NCI-H2107 treated with DMSO at 0.1 percent for 48 hours (cell line): ENCODE measurements around the gene PCNX2.

Source experiments
- DNase-seq: peaks from one replicate; lab custom pipeline; 2025; ENCODE audit not compliant: unreplicated experiment; lab: John Stamatoyannopoulos, UW

The PCNX2 gene

DNA sequence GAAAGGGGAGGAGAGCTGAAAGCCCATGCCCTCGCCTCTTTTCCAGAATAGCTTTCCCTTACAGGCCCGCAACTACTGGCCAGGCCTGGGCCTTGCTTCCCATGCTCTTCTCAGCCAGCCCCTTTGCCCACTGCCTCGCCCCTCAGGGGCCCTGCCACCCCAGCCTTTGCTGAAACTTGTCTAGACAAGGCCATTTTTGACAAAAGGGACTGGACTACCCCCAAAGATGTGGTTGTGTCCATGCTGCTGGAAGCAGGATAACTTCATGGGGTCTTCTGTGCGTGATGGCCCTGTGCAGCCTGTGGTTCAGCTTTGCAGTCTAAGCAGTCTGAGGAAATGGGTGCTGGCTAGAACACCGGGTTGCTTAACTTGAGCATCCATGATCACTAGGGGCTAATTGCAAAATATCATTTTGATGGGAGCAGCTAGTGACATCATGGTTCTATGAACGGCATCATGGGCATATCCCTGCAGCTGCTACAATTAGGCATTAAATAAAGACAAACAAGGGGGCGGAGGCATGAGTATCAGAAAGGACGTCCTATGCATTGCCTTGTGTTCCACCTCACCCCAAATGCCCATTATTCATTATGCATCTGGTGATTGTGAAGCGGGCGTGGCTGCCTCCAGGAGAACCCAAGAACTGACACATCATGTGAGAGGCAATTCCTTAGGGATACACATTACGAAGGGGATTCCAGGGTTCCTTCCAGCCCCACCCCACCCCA, 308.3 kb downstream of the PCNX2 start:
- DNase-seq, result no peak

DNA sequence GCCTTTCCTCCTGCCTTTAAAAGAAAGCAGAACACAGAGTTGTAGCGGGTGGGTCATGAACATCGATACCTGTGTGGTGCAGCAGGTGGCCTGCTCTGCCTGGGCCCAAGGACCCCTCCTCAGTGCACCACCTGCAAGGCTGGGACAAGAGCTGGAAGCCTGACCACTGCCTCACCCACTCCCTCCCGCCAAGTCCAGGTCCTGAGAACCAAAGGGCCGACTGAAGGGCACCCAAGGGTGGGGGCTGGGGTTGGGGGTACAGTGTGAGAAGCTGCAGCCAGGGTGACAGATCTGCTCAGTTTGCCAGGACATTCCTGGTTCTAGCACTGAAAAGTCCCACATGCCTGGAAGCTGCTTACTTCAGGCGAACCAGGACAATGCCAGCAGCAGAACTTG, 309.0 kb downstream of the PCNX2 start:
- DNase-seq, result no peak

DNA sequence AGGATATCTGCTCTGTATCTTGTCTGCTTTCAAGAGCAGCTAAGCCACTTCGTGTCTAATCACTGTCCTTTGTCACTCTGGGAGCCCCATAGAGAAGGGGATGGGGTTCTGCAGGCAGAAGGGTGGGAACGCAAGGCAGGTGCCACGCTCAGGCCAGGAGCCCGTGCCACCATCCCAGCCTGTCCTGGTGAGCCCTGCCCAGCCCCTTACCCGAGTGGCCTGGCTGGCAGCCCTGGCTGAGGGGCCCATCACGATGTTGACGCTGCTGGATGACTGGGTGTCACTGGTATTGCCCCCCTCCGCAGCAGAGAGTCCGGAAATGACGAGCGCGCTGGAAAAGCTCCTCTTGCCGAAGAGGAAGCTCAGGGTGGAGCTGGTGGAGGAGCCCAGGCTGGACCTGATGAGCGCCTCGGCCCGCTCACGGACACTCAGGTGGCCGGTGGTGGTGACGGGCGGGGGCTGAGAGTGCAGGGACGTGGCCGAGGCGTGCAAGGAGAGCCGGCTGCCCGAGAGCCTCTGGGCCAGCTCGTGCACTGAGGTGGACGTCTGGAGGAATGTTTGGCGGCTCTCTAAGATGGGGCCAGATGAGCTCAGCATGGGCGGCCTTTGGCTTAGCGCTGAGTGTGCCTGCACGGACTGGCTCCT, 309.5 kb downstream of the PCNX2 start:
- DNase-seq, result no peak

DNA sequence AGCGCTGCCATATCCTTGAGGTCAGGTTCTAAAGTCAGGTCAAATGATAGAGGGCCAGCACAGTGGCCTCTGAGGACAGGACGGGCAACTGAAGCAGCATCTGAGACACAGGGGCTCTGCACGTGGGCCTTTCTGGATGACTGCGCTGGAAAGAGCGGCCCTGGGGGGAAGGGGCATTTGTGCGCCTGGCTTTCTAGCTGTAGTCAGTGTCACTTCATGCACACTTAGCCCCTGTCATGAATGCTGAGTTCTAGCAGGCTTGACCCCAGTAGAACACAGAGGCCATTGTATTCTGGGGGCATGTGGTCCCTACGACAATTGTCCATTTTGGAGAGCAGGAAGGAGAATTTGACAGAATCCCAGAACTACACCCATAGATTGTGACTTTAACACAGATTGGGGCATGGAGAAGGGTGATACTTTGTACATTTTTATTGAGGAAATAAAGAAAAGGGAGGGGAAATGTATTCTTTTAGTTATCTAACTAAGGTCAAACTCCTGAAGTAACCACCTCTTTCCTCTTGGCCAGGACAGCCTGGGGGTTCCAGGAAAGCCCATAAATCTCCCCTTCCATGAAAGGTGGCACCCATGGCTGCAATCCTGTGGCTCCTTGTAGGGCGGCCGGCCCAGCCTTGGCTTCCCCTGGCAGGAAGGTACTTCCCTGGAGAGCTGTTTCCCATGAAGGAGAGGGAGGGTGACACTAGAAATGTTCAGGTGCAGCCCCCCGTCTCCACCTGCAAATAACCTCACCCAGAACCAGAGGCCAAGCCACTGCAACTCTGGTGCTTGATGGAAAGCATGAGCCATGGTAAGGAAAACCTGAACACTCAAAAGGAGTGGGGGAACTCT, 310.7 kb downstream of the PCNX2 start:
- DNase-seq, result no peak

DNA sequence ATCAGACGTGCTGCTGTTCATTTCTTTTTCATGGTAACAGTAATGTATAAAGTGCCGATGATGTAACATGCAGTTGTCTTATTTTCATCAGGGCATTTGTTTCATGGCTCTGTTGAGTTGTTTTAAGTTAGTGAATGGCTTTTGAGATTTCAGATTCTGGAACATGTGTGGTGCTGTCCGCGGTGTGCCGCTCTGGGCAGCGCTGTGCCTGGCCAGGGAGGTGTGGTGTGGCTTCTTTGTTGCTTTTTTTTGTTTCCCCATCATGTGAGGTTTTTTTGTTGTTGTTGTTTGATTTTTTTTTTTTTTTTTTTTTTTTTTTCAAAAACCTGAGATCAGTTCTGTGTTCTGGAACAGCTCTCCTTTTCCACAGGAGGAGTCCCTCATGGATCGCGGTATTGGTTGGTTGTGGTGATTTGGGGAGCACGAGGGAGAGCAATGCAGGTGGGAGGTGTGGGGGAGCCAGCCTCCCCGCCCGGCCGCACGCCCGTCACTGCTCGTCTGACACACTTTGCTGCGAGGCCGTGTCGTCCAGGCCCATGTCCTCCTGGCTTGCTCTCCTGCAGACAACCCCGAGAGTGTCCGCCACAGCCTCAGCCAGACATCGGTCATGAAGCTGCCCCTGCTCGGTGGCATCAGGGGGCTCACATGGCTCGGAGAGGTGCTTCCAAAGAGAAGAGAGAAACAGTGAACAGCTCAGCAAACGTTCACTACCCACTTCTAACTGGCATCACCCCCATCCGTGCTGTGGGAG, 311.5 kb downstream of the PCNX2 start:
- no peak for DNase-seq

DNA sequence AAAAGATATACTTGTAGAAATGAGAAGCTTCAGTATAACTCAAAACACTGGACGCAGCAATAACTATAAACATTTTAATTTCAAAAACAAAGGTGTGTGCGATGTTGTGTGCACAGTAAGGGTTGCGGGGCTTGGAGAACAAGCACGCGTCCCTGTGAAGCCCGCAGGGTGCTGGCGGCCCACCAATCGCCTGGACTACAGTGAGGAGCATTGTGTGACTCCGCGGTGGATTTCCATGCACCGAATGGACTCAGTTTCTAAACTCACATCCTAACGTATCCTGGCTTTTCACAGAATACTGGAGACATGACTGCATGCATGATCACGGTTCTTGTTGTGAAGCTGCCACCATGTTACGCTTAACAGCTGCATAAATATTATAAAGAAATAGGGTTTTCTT, 312.1 kb downstream of the PCNX2 start:
- DNase-seq, result no peak

DNA sequence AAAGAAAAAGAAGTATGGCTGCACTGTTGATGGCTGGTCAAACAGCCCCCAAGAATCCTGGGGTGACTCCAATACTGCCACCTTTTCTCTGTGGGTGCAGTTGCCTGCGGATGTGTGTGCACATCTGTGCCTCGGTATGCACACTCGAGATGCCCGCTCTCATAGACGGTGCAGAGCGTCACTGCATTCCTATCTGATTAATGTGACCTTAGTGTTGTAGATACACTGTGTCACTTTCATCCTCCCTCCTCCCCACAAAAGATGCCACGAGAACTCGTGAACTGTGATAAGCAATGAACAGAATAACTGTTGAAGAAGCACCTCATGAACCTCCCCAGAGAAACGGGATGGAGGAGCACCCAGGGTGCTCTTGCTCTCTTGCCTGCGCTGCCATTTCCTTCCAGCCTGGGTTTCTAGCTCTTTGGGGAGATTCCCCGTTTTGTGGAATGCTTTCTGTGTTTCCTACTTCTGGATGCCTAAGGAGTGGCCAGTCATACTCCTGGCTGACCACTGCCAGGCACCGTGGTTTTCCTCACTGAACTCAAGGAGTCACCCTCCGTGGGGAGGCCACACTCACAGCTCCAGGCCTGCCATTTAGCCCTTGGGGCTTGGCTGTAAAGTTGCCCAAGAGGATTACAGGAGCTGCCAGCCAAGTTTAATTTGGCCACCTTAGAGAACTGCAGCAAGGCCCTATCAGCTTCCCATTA, 313.1 kb downstream of the PCNX2 start:
- no peak for DNase-seq

DNA sequence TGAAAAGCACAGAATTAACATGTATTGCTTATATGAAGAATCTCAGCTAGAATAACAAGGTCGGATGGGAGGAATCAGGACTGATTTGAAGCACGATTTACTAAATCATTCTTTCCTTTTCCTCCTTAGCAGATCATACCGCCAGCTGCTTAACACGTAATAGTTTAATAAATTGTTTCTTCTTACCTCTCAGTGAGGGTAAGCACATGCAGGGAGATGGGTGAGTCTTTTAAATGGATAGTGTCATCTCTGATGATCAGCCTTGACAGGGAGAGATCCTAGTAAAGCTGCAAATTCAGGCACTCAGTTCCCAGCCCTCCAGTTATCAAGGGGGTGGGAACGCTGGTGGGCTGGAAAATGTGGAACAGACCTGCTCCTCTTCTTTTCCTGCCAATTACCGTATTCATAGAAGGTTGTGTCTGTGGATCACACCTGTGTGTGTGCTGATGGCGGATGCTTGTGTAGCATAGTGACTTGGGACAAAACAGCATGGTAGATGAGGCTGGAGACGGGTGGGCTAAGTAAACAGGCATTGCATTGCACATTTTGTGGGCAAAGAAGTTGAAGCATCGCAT, 314.5 kb downstream of the PCNX2 start:
- DNase-seq, result no peak

DNA sequence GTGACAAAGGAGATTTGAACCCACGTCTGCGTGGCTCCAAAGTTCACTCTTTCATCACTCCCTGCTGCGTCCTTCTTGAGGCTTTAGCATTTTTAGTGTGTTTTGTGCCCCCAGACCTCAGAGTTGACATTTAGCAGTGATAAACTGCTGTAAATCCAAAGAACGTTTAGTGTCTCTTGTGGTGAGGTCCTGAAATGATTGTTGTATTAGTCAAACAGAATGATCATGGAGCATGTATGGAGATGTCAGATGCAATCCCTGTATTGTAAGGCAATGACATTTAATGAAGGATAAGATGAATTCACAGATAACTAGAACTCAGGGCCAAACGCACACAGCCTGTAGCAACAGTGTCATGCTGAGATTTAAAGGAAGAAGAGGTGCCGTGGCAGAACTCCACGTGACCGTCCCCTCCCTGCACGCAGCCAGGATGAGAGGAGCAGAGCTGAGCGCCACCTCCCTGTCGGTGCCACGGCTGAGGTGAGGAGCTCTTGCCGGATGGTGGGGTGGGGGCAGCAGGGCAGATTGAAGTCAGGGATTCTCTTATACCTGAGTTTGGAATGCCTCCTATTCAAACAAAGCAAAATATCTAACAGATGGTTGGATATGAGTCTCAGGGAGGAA, 315.1 kb downstream of the PCNX2 start:
- no peak for DNase-seq

DNA sequence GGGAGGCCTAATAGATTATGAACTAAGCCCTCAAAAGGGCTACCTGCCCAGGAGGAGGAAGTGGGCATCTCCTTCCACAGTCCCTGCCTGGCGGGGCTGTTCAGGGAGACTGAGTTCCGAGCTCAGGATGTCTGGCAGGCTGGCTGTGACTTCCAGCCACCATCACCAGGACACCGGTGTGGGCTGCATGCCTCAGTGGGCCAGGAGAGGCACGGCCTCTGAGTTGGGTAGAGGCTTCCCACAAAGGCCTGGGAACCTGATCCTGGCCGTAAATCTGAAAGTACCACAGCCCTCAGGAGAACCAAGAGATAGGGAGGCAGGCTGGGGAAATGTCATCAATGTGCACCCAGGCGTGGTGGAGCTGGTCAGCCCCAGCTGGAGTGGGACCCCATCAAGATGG, 316.0 kb downstream of the PCNX2 start:
- no peak for DNase-seq

DNA sequence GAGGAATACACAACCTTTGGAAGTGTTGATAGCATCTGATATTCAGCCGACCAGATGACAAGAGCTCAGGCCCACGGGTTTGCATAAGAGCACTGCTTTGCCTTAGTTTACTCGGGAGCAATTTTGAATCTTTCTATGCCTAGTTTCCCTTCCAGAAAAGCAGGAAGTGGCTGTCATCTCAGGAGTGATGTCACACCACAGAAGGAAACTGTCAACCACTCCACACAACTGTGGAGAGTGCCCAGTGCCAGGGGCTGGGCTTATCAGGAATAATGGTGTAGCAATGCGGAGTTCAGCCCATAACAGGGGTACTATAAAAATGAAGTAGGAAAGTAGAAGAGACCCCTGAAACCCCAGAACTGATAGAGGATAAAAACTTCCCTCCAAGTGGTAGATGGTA, 316.7 kb downstream of the PCNX2 start:
- DNase-seq, result no peak

DNA sequence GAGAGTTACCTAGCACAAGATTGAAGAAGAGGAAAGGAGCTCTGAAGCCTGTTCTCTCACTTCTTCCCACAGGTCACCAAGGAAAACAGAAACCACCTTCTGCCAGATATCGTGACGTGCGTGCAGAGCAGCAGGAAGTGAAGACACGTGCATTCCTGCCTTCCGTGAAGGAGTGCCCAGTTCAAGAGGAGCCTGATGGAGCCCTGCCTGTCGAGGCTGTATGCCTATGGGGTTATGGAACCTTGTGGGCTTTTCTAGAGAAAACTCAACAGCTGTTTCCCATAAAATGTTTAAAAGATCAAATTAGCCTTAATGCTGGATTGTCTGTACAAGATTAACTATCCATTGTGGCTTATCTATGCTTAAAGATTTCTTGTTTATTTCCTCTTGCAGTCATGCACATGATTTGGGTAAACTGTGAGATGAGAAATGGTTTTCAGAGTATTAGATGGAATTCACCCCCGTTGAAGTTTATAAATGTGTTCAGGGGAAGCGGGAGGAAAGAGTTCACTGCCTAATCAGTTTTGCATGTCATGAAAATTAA, 317.4 kb downstream of the PCNX2 start:
- no peak for DNase-seq

DNA sequence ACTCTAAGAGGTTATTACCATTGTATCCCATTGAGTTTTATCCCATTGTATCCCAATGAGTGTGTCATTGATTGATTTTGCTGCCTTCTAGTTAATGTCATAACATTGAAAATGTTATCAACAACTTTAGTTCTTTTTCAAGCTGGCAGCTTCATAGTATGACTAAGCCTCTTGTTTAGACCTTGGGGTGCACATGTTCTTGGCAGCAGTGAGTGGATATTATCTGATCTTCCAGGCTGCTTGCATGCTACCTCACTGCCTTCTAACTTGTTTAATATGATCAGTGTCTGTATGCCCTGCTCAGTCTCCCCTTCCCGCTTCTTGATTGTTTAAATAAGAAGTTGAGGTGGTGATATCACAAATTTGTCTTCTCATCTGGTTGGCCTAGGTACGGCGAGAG, 320.6 kb downstream of the PCNX2 start:
- DNase-seq, result no peak

DNA sequence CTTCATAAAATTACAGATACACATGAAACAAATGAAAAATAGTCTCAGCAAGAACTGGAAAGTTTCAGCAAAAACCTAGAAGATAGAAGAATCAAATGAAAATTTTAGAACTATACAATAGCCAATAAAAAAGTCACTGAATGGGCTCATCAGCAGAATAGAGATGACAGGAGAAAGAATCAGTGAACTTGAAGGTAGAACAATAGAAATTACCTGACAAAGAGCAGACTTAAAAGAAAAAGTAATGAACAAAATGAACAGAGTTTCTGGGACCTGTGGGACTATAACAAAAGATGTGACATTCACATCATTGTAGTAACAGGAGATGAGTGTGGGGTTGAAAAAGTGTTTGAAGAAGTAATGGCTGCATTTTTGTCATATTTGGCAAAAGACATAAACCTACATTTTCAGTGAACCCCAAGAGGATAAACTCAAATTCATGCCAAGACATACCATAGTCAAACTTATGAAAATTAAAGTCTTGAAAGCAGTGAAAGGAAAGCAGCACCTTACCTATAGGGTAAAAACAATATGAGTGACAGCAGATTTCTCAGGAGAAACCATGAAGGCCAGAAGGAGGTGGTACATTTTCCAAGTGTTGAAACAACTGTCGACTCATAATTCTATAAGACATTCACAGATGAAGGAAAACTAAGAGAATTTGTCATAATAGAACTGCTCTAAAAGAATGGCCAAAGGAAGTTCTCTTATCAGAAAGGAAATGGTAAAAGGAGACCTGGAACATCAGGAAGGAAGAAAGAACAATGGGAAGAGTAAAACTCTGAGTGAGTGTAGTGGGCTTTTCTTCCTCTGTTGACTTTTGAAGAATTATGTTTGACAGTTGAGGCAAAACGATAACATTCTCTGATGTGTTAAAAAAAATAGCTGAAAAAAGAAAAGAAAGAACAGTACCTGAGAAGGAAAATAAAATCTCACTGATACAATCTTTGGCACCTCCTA, 321.6 kb downstream of the PCNX2 start:
- DNase-seq, result no peak

DNA sequence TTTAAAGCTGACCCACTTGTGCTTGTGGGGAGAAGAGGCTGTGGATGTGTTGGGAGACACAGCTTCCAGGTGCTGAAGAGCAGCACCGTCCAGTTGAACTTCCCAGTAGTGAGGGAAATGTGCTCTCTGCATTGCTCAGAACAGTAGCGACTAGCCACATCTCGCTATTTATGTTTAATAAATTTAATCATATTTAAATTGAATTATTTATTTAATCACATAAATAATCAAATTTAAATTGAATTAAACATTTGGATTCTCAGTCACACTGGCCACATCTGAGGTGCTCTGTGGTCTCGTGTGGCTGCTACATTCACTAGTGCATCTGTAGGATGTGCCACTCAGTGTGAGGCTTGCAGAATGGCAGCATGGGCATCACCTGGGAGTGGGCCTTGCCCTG, 325.0 kb downstream of the PCNX2 start:
- no peak for DNase-seq

DNA sequence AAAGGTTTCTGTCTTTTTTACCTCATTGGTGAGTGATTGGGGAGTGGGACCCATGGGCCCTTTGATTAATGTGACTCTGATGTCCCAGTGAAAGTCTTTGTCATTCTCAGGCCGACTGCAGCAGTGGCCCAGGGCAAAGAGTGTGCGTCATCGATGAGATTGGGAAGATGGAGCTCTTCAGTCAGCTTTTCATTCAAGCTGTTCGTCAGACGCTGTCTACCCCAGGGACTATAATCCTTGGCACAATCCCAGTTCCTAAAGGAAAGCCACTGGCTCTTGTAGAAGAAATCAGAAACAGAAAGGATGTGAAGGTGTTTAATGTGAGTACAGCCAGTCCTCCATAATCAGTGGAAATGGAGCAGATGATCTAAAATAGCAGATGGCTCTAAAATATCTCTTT, 325.7 kb downstream of the PCNX2 start:
- DNase-seq, result no peak

DNA sequence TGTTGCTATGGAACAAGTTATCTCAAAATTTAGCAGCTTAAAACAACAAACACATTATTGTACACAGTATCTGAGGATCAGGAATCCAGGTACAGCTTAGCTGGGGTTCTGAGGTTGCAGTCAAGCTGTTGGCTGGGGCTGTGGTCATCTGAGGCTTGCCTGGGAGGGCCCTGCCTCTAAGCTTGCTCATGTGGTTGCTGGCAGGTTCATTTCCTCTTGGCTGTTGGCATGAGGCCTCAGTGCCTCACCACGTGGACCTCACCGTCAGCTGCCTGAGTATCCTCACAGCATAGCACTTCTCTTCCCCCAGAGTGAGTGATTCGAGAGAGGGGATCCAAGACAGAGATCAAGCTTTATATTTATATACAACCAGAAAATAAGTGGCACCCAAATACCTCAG, 326.6 kb downstream of the PCNX2 start:
- DNase-seq, result no peak

DNA sequence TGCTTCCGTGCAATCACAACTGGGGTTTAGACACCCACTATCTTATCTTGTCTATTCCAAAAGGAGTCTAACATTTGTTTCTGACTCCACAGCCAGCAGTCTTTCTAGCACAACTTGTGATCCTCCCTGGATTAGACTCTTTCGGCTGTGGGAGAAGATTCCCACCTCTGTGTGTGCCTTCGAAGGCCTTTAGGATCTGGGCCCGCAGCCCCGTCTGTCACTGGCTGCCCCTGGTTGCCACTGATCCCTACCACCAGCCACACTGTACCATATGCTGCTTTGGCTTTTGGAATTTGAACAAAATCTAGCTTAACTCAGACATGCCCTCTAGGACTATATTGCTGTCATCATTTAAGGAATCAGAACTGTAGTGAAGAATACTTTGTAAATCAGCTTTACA, 327.1 kb downstream of the PCNX2 start:
- DNase-seq, result no peak

DNA sequence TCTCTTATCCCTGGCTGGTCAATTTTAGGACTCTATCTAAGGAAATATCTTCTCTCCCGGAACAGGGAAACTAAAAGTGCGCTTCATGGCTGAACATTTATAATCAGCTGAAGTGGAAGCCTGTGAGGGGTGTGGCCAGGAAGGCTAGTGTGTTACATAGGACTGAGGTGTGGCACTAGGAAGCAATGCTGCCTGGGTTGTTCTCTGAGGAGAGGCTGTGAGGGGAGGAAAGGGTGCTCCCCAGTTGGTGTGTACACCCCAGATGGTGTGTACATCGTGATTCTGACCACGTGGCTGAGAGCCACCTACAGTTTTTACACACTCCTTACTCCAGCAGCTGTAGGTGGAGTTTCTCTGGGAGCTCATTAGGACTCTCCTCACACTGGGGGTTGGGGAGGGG, 328.9 kb downstream of the PCNX2 start:
- no peak for DNase-seq
